Endodermal cell (in vitro differentiated cells): ENCODE measurements around the gene TPM4. TPM values are rescaled to one million over a fixed set of nuclear protein-coding genes. Genes with fewer than 3 reads are reported as not detected.
A peak's percentile ranks its signal among the peaks of the same experiment; 100 is the strongest.

Source experiments
- DNase-seq: peaks from one replicate; pipeline ENCODE4 v3.0.0-alpha.2; 2017
- H3K27ac ChIP-seq: 2 replicates; pipeline ENCODE4 v1.5.1; 2013; ENCODE audit warnings: mild to moderate bottlenecking, low read depth, low read length, moderate library complexity
- H3K27me3 ChIP-seq: 2 replicates; pipeline ENCODE4 v1.6.1; 2013; ENCODE audit warnings: mild to moderate bottlenecking, low read length, moderate library complexity; ENCODE audit not compliant: insufficient read depth, control insufficient read depth, poor library complexity, severe bottlenecking
- H3K36me3 ChIP-seq: 2 replicates; pipeline ENCODE4 v1.7.0; 2013; ENCODE audit warnings: mild to moderate bottlenecking, low read length, moderate library complexity; ENCODE audit not compliant: control insufficient read depth, insufficient read depth
- H3K4me1 ChIP-seq: one replicate; pipeline ENCODE4 v1.7.0; 2013; ENCODE audit warnings: low read length; ENCODE audit not compliant: control insufficient read depth, insufficient read depth
- H3K4me3 ChIP-seq: 2 replicates; pipeline ENCODE4 v1.5.1; 2013; ENCODE audit warnings: mild to moderate bottlenecking, low read length, moderate library complexity
- H3K9ac ChIP-seq: 2 replicates; pipeline ENCODE4 v1.6.1; 2013; ENCODE audit warnings: mild to moderate bottlenecking, low read length, moderate library complexity; ENCODE audit not compliant: poor library complexity, severe bottlenecking; ENCODE audit errors: extremely low read depth
- H3K9me3 ChIP-seq: 2 replicates; pipeline ENCODE4 v1.6.1; 2013; ENCODE audit warnings: mild to moderate bottlenecking, low read length, moderate library complexity; ENCODE audit not compliant: control insufficient read depth
- H3K27ac Mint-ChIP-seq: 2 replicates; pipeline ENCODE4 v1.8.0; 2020; ENCODE audit warnings: mixed read lengths
- H3K27me3 Mint-ChIP-seq: 2 replicates; pipeline ENCODE4 v1.8.0; 2021; ENCODE audit warnings: mild to moderate bottlenecking, mixed read lengths; ENCODE audit not compliant: insufficient read depth
- H3K36me3 Mint-ChIP-seq: 2 replicates; pipeline ENCODE4 v1.8.0; 2020; ENCODE audit warnings: low read depth, mixed read lengths
- H3K4me1 Mint-ChIP-seq: 2 replicates; pipeline ENCODE4 v1.8.0; 2020; ENCODE audit warnings: mixed read lengths
- H3K4me3 Mint-ChIP-seq: 2 replicates; pipeline ENCODE4 v1.8.0; 2020; ENCODE audit warnings: mild to moderate bottlenecking, moderate library complexity, mixed read lengths
- H3K9me3 Mint-ChIP-seq: 2 replicates; pipeline ENCODE4 v1.8.0; 2020; ENCODE audit warnings: mild to moderate bottlenecking, mixed read lengths
- CTCF ChIP-seq: fragments of 200-600 bp; sonication (generic); conservative IDR thresholded peaks from 2 replicates; pipeline ENCODE4 v1.5.0; 2021; ENCODE audit warnings: antibody characterized with exemption, mild to moderate bottlenecking
- WGBS, 2 experiments: methylation state at CpG; one replicate each; pipeline versions ENCODE4 v1.1.5 to v1.1.7; 2013; ENCODE audit warnings: missing lambda C conversion rate in 2 of 2, mixed read lengths in 1 of 2; ENCODE audit not compliant: insufficient coverage in 1 of 2, insufficient read length in 1 of 2; 5-methylcytosine and 5-hydroxymethylcytosine counted together
- total RNA-seq, 2 donors: library from RNA; stranded (reverse); fragmentation: NEBNext Ultra II Directional in 1 of 2; extraction: Animal tissue kit (Norgen Biotek cat#: 25700) in 1 of 2; gene quantifications; 2 replicates in 1 of 2; 3 replicates in 1 of 2; pipeline ENCODE4 v1.2.1, GENCODE V29; 2021

TPM4 gene
- total RNA-seq, 2 donors from 2014 or later = 387 to 437 TPM

- DNase-seq = peak; percentile 54
- no peaks in the 10 kb centered on the region for H3K27me3 Mint-ChIP-seq
- peaks cover 24% of the 10 kb centered on the region for H3K4me1 Mint-ChIP-seq
- Histone ChIP-seq H3K9me3 (no peaks in the 10 kb centered on the region), H3K4me1 (peaks cover 3% of the 10 kb centered on the region), H3K27me3 (no peaks in the 10 kb centered on the region), H3K4me3 (peak overlapping the region; percentile 95), H3K36me3 (peaks cover 26% of the 10 kb centered on the region), H3K27ac (peak overlapping the region; percentile 95), H3K9ac (peak overlapping the region; percentile 99)
- no peak for TF ChIP-seq CTCF
- H3K4me3 Mint-ChIP-seq = peak overlapping the region; percentile 84
- H3K36me3 Mint-ChIP-seq = peaks cover 17% of the 10 kb centered on the region
- H3K9me3 Mint-ChIP-seq = no peaks in the 10 kb centered on the region
- H3K27ac Mint-ChIP-seq = peak overlapping the region; percentile 81
- 11 to 25% methylated on average over 8 to 21 of the region's 21 CpGs for WGBS, 2 experiments
Observed at GRCh38 chr19:16075430-16076153, 703 bp upstream of the TPM4 start.

GRCh38 chr19:16076958-16077611 is 790 bp downstream of the TPM4 start:
- Histone ChIP-seq H3K9me3 (no peaks in the 10 kb centered on the region), H3K27me3 (no peaks in the 10 kb centered on the region), H3K4me1 (peaks cover 3% of the 10 kb centered on the region), H3K4me3 (peak overlapping the region; percentile 95), H3K27ac (peak overlapping the region; percentile 95), H3K36me3 (peaks cover 40% of the 10 kb centered on the region), H3K9ac (peak overlapping the region; percentile 99)
- no peak for TF ChIP-seq CTCF
- Mint-ChIP-seq H3K4me1 (peaks cover 24% of the 10 kb centered on the region), H3K4me3 (peak overlapping the region; percentile 84), H3K36me3 (peaks cover 29% of the 10 kb centered on the region), H3K27ac (peak overlapping the region; percentile 97), H3K27me3 (no peaks in the 10 kb centered on the region), H3K9me3 (no peaks in the 10 kb centered on the region)
- DNase-seq = peak; percentile 72
- WGBS, 2 experiments = 0% methylated on average over 21 to 55 of the region's 56 CpGs

- H3K4me3 Mint-ChIP-seq = peak overlapping the region; percentile 84
- peak overlapping the region; percentile 99 for H3K9ac ChIP-seq
- peaks cover 40% of the 10 kb centered on the region for H3K36me3 Mint-ChIP-seq
- H3K27me3 Mint-ChIP-seq = no peaks in the 10 kb centered on the region
- H3K27ac ChIP-seq = peak overlapping the region; percentile 95
- peak overlapping the region; percentile 95 for H3K4me3 ChIP-seq
- DNase-seq = peak; percentile 71
- peak overlapping the region; percentile 97 for H3K27ac Mint-ChIP-seq
- H3K27me3 ChIP-seq = no peaks in the 10 kb centered on the region
- TF ChIP-seq CTCF = no peak
- peaks cover 51% of the 10 kb centered on the region for H3K36me3 ChIP-seq
- peaks cover 24% of the 10 kb centered on the region for H3K4me1 Mint-ChIP-seq
- 23 to 24% methylated on average over 12 to 16 of the region's 16 CpGs for WGBS, 2 experiments
- no peaks in the 10 kb centered on the region for H3K9me3 ChIP-seq
- H3K4me1 ChIP-seq = peaks cover 3% of the 10 kb centered on the region
- no peaks in the 10 kb centered on the region for H3K9me3 Mint-ChIP-seq
Observed at GRCh38 chr19:16077984-16078758, 1.9 kb downstream of the TPM4 start.
